Neural cell (in vitro differentiated cells): ENCODE results near the gene LAPTM4A. TPM values are rescaled to one million over a fixed set of nuclear protein-coding genes. Genes with fewer than 3 reads are reported as not detected.
A peak's percentile ranks its signal among the peaks of the same experiment; 100 is the strongest.
"Not testable (repeated sequence)": the region's sequence is repeated elsewhere in the genome, so short reads cannot be mapped to it uniquely, and the experiment has no call there.

Experiments used
- H2AFZ ChIP-seq: fragments of 200-600, 300-800 bp; sonication (generic), shearing (Covaris generic); 2 replicates; pipeline ENCODE4 v1.6.0; 2014; ENCODE audit warnings: low read depth, mild to moderate bottlenecking, antibody characterized with exemption, low read length, moderate library complexity
- H3F3A ChIP-seq: fragments of 200-600 bp; shearing (Covaris generic); 2 replicates; pipeline ENCODE4 v1.6.1; 2016; ENCODE audit warnings: mild to moderate bottlenecking, moderate library complexity, mixed read lengths, antibody characterized with exemption, low read length; ENCODE audit not compliant: insufficient read depth, poor library complexity, severe bottlenecking
- H3K27ac ChIP-seq: fragments of 200-600, 300-800 bp; sonication (generic), shearing (Covaris generic); 2 replicates; pipeline ENCODE4 v1.5.1; 2014; ENCODE audit warnings: mild to moderate bottlenecking, low read length, moderate library complexity
- H3K27me3 ChIP-seq: fragments of 300-800, 200-600 bp; sonication (generic), shearing (Covaris generic); 2 replicates; pipeline ENCODE4 v1.6.0; 2014; ENCODE audit warnings: mild to moderate bottlenecking, low read depth, low read length, moderate library complexity; ENCODE audit not compliant: insufficient read depth
- H3K36me3 ChIP-seq: fragments of 300-800, 200-600 bp; sonication (generic), shearing (Covaris generic); 2 replicates; pipeline ENCODE4 v1.5.1; 2014; ENCODE audit warnings: mild to moderate bottlenecking, antibody characterized with exemption, low read length, moderate library complexity; ENCODE audit not compliant: insufficient read depth
- H3K4me2 ChIP-seq: fragments of 300-800, 200-600 bp; sonication (generic), shearing (Covaris generic); 2 replicates; pipeline ENCODE4 v1.6.0; 2014; ENCODE audit warnings: mild to moderate bottlenecking, low read length
- H3K4me3 ChIP-seq: fragments of 300-800, 200-600 bp; sonication (generic), shearing (Covaris generic); 2 replicates; pipeline ENCODE4 v1.5.1; 2014; ENCODE audit warnings: mild to moderate bottlenecking, low read length, moderate library complexity
- H3K79me2 ChIP-seq: fragments of 200-600 bp; shearing (Covaris generic); replicated peaks from 2 replicates; pipeline ENCODE4 v1.6.0; 2014; ENCODE audit warnings: mild to moderate bottlenecking, low read length, moderate library complexity; ENCODE audit not compliant: insufficient read depth
- H3K9ac ChIP-seq: fragments of 300-800, 200-600 bp; sonication (generic), shearing (Covaris generic); 2 replicates; pipeline ENCODE4 v1.6.1; 2016; ENCODE audit warnings: mild to moderate bottlenecking, low read length, mixed read lengths
- H3K9me2 ChIP-seq: fragments of 200-600 bp; shearing (Covaris generic); 2 replicates; pipeline ENCODE4 v1.6.1; 2016; ENCODE audit warnings: mild to moderate bottlenecking, low read length, mixed read lengths; ENCODE audit not compliant: insufficient read depth
- H3K9me3 ChIP-seq: fragments of 200-600, 300-800 bp; sonication (generic), shearing (Covaris generic); 2 replicates; pipeline ENCODE4 v1.6.1; 2016; ENCODE audit warnings: mild to moderate bottlenecking, mixed run types, low read length, moderate library complexity, mixed read lengths
- H4K20me1 ChIP-seq: fragments of 200-600 bp; shearing (Covaris generic); 2 replicates; pipeline ENCODE4 v1.6.1; 2016; ENCODE audit warnings: mild to moderate bottlenecking, mixed run types; ENCODE audit not compliant: insufficient read depth
- CTCF ChIP-seq: fragments of 450-650 bp; IDR thresholded peaks from 2 replicates; pipeline ENCODE4 v1.5.1; 2014; ENCODE audit warnings: antibody characterized with exemption, mild to moderate bottlenecking, moderate library complexity; ENCODE audit not compliant: poor library complexity, severe bottlenecking
- EP300 ChIP-seq: fragments of 450-650 bp; conservative IDR thresholded peaks from 2 replicates; pipeline ENCODE4 v1.6.1; 2014; ENCODE audit warnings: antibody characterized with exemption, mild to moderate bottlenecking, moderate library complexity; ENCODE audit not compliant: poor library complexity, severe bottlenecking
- EZH2 ChIP-seq: fragments of 200-600, 300-800 bp; shearing (Covaris generic), sonication (generic); IDR thresholded peaks from 2 replicates; pipeline ENCODE4 v1.6.1; 2014; ENCODE audit warnings: antibody characterized with exemption, low read length, borderline replicate concordance, mild to moderate bottlenecking; ENCODE audit not compliant: insufficient read depth, poor library complexity, severe bottlenecking
- MXI1 ChIP-seq: fragments of 450-650 bp; conservative IDR thresholded peaks from 2 replicates; pipeline ENCODE4 v1.6.1; 2014; ENCODE audit warnings: antibody characterized with exemption, mild to moderate bottlenecking; ENCODE audit not compliant: poor library complexity, severe bottlenecking
- POLR2AphosphoS5 ChIP-seq: IDR thresholded peaks from 2 replicates; pipeline ENCODE4 v1.6.1; 2012
- RAD21 ChIP-seq: fragments of 450-650 bp; conservative IDR thresholded peaks from 2 replicates; pipeline ENCODE4 v1.6.1; 2014; ENCODE audit warnings: antibody characterized with exemption, mild to moderate bottlenecking, moderate library complexity
- REST ChIP-seq: IDR thresholded peaks from 2 replicates; pipeline ENCODE4 v1.6.1; 2012; ENCODE audit warnings: borderline replicate concordance
- SMC3 ChIP-seq: fragments of 450-650 bp; conservative IDR thresholded peaks from 2 replicates; pipeline ENCODE4 v1.6.1; 2014; ENCODE audit warnings: antibody characterized with exemption, mild to moderate bottlenecking, moderate library complexity; ENCODE audit not compliant: poor library complexity
- TAF1 ChIP-seq: IDR thresholded peaks from 2 replicates; pipeline ENCODE4 v1.6.1; 2012; ENCODE audit warnings: low read depth
- polyA plus RNA-seq: library from polyadenylated mRNA; depleted of rRNA; stranded (reverse); fragments of >200 nt; gene quantifications from 2 replicates; pipeline ENCODE4 v1.2.3, GENCODE V29; 2014

The LAPTM4A gene
- polyA plus RNA-seq, 1 donor from 2014 or later: 81.7 TPM

- H3K79me2 ChIP-seq: peaks cover 59% of the 10 kb centered on the region
- no peaks in the 10 kb centered on the region for H4K20me1 ChIP-seq
- H3K27me3 ChIP-seq: no peaks in the 10 kb centered on the region
- no peak for TF ChIP-seq TAF1
- TF ChIP-seq CTCF: no peak
- TF ChIP-seq POLR2AphosphoS5: no peak
- TF ChIP-seq EZH2: no peak
- TF ChIP-seq MXI1: no peak
- peaks cover 4% of the 10 kb centered on the region for H3F3A ChIP-seq
- no peaks in the 10 kb centered on the region for H3K36me3 ChIP-seq
- peak overlapping the region; percentile 50 for H3K27ac ChIP-seq
- H3K4me2 ChIP-seq: peak overlapping the region; percentile 66
- peak overlapping the region; percentile 35 for H2AFZ ChIP-seq
- H3K9me3 ChIP-seq: no peaks in the 10 kb centered on the region
- peak overlapping the region; percentile 67 for H3K9ac ChIP-seq
- H3K4me3 ChIP-seq: peak overlapping the region; percentile 79
- no peaks in the 10 kb centered on the region for H3K9me2 ChIP-seq
Observed at GRCh38 chr2:20049637-20050036, 1.8 kb downstream of the LAPTM4A start.

- no peaks in the 10 kb centered on the region for H3K9me3 ChIP-seq
- peaks cover 68% of the 10 kb centered on the region for H3K79me2 ChIP-seq
- peak overlapping the region; percentile 79 for H3K4me3 ChIP-seq
- H3K27me3 ChIP-seq: no peaks in the 10 kb centered on the region
- no peak overlapping the region for H2AFZ ChIP-seq
- TF ChIP-seq CTCF (no peak), TAF1 (no peak), MXI1 (no peak), RAD21 (no peak), REST (no peak), EP300 (no peak), SMC3 (no peak), EZH2 (no peak), POLR2AphosphoS5 (no peak)
- no peaks in the 10 kb centered on the region for H3K9me2 ChIP-seq
- H4K20me1 ChIP-seq: no peaks in the 10 kb centered on the region
- H3F3A ChIP-seq: peaks cover 4% of the 10 kb centered on the region
- H3K36me3 ChIP-seq: no peaks in the 10 kb centered on the region
- H3K27ac ChIP-seq: peak overlapping the region; percentile 50
- H3K4me2 ChIP-seq: peak overlapping the region; percentile 66
- H3K9ac ChIP-seq: peak overlapping the region; percentile 67
Observed at GRCh38 chr2:20048488-20049448, 2.7 kb downstream of the LAPTM4A start.

GRCh38 chr2:20045712-20046292 is 5.6 kb downstream of the LAPTM4A start:
- H3K36me3 ChIP-seq, H3K4me2 ChIP-seq, H2AFZ ChIP-seq, H3F3A ChIP-seq, H4K20me1 ChIP-seq, H3K9me3 ChIP-seq, H3K4me3 ChIP-seq, H3K9me2 ChIP-seq, H3K27ac ChIP-seq, H3K9ac ChIP-seq, H3K27me3 ChIP-seq: not testable (repeated sequence)
- H3K79me2 ChIP-seq: peaks cover 86% of the 10 kb centered on the region
